ENCODE data around the gene SOBP.

- TF ChIP-seq, protein P1, sequence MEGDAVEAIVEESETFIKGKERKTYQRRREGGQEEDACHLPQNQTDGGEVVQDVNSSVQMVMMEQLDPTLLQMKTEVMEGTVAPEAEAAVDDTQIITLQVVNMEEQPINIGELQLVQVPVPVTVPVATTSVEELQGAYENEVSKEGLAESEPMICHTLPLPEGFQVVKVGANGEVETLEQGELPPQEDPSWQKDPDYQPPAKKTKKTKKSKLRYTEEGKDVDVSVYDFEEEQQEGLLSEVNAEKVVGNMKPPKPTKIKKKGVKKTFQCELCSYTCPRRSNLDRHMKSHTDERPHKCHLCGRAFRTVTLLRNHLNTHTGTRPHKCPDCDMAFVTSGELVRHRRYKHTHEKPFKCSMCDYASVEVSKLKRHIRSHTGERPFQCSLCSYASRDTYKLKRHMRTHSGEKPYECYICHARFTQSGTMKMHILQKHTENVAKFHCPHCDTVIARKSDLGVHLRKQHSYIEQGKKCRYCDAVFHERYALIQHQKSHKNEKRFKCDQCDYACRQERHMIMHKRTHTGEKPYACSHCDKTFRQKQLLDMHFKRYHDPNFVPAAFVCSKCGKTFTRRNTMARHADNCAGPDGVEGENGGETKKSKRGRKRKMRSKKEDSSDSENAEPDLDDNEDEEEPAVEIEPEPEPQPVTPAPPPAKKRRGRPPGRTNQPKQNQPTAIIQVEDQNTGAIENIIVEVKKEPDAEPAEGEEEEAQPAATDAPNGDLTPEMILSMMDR (IDR thresholded peaks at IDR 0.05): no peak
- TF ChIP-seq POLR2AphosphoS5 (IDR thresholded peaks at IDR 0.05): no peak
These were observed 144.6 kb downstream of the SOBP start for GRCh38 chr6:107634324-107635056.
